ENCODE data around the gene RBM48. TPM values are rescaled to one million over a fixed set of nuclear protein-coding genes. Genes with fewer than 3 reads are reported as not detected.

Gene RBM48
- total RNA-seq, 4 donors from 2014 or later = 9.0 to 21.2 (median 13.6) TPM

DNA sequence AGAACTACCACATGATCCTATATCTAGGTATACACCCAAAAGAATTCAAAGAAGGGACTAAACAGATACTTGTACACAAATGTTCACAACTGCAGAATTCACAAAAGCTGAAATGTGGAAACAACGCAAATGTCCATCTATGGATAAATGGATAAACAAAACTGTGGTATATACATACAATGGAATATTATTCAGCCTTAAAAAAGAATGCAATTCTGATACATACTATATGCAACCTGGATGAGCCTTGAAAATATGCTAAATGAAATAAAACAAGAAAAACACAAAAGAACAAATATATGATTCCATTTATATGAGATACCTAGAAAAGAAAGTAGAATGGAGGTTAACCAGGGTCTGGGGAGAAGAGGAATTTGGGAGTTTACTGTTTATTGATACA lies 54.4 kb downstream of the RBM48 start:
- DNase-seq (ENCODE audit: low spot score in 2 of 2) = no peak
- 94% methylated on average over 1 of the region's 1 CpG for WGBS
- TF ChIP-seq EP300 (IDR thresholded peaks at IDR 0.05) (no peak), POLR2AphosphoS5 (IDR thresholded peaks at IDR 0.05) (no peak), POLR2A (IDR thresholded peaks at IDR 0.05) (no peak)
- TF ChIP-seq, protein P1, sequence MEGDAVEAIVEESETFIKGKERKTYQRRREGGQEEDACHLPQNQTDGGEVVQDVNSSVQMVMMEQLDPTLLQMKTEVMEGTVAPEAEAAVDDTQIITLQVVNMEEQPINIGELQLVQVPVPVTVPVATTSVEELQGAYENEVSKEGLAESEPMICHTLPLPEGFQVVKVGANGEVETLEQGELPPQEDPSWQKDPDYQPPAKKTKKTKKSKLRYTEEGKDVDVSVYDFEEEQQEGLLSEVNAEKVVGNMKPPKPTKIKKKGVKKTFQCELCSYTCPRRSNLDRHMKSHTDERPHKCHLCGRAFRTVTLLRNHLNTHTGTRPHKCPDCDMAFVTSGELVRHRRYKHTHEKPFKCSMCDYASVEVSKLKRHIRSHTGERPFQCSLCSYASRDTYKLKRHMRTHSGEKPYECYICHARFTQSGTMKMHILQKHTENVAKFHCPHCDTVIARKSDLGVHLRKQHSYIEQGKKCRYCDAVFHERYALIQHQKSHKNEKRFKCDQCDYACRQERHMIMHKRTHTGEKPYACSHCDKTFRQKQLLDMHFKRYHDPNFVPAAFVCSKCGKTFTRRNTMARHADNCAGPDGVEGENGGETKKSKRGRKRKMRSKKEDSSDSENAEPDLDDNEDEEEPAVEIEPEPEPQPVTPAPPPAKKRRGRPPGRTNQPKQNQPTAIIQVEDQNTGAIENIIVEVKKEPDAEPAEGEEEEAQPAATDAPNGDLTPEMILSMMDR (IDR thresholded peaks at IDR 0.05) = no peak

DNA sequence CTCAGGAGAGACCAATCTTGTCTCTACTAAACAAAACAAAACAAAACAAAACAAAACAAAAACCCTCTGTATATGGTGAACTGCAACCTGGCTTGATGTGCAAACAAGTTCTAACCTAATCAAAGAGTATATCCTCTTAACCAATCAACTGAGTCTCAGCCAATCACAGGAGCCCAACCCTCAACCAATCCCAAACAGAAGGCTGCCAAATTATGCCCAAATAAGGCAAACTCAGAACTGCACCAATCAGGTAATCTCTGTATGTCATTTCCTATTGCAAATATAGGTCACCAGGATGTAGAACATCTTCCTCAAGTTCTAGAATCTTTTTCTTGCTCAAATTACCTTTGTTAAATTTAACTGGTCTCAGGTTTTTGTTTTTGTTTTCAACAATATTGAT lies 56.4 kb downstream of the RBM48 start:
- H3K27ac ChIP-seq = no peak overlapping the region
- H3K4me3 ChIP-seq = no peak overlapping the region
- no peaks in the 10 kb centered on the region for H3K9me3 ChIP-seq
- H3K4me1 ChIP-seq = peaks cover 48% of the 10 kb centered on the region
- H3K27me3 ChIP-seq = no peaks in the 10 kb centered on the region
- peaks cover 9% of the 10 kb centered on the region for H3K36me3 ChIP-seq
- no peak for DNase-seq (ENCODE audit: low spot score in 2 of 2)
- TF ChIP-seq, protein P1 (IDR thresholded peaks at IDR 0.05) = no peak

More for the DNA sequence above, 54.4 kb downstream of the RBM48 start:
- H3K36me3 ChIP-seq = peaks cover 25% of the 10 kb centered on the region
- H3K27me3 ChIP-seq = no peaks in the 10 kb centered on the region
- no peak overlapping the region for H3K27ac ChIP-seq
- no peaks in the 10 kb centered on the region for H3K9me3 ChIP-seq
- peaks cover 32% of the 10 kb centered on the region for H3K4me1 ChIP-seq
- no peak overlapping the region for H3K4me3 ChIP-seq

DNA sequence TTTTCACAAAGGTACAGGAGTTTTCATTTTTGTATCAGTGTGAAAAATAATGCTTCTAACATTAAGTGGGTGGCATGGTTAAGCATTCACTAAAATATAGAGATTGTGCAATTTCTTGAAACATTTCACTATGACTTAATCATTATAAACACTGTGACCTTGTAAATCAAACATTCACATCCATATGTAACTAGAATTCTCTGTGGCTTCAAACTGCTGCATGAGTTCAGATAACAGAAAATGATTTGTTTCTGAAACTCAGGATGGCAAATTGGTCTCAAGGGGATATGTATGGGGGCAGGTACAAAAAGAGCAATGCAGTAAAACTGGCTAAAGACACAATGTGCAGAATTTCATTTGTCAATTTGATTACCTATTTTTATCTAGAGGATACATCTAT lies 57.8 kb downstream of the RBM48 start:
- H3K36me3 ChIP-seq = no peaks in the 10 kb centered on the region
- H3K27ac ChIP-seq = no peak overlapping the region
- H3K27me3 ChIP-seq = no peaks in the 10 kb centered on the region
- no peak for TF ChIP-seq POLR2A (IDR thresholded peaks at IDR 0.05)
- TF ChIP-seq, protein P1 (IDR thresholded peaks at IDR 0.05) = no peak
- no peak for TF ChIP-seq EP300 (IDR thresholded peaks at IDR 0.05)
- TF ChIP-seq POLR2AphosphoS5 (IDR thresholded peaks at IDR 0.05) = no peak
- no peak overlapping the region for H3K4me3 ChIP-seq
- no peaks in the 10 kb centered on the region for H3K9me3 ChIP-seq
- DNase-seq (ENCODE audit: low spot score in 2 of 2) = no peak
- H3K4me1 ChIP-seq = peaks cover 52% of the 10 kb centered on the region

DNA sequence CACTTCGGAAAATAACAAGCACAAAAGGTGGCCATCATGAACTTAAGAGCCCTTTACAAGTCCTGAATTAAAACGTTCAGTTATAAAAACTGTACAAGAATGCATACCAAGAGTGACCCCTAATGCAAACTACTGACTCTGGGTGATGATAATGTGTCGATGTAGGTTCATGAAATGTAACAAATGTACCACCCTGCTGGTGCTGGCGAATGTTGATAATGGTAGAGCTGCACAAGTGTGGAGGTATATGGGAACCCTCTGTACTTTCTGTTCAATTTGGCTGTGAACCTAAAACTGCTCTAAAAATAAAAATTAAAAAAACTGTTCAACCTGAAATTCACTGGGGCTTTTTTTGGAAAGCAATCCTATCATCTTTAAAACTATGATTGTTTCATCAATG lies 58.2 kb downstream of the RBM48 start:
- TF ChIP-seq POLR2AphosphoS5 (IDR thresholded peaks at IDR 0.05) = no peak
- TF ChIP-seq POLR2A (IDR thresholded peaks at IDR 0.05) = no peak
- TF ChIP-seq EP300 (IDR thresholded peaks at IDR 0.05) = no peak
- TF ChIP-seq, protein P1 (IDR thresholded peaks at IDR 0.05) = no peak
- no peaks in the 10 kb centered on the region for H3K36me3 ChIP-seq
- WGBS = 59% methylated on average over 4 of the region's 4 CpGs
- no peaks in the 10 kb centered on the region for H3K27me3 ChIP-seq
- no peaks in the 10 kb centered on the region for H3K9me3 ChIP-seq
- peaks cover 52% of the 10 kb centered on the region for H3K4me1 ChIP-seq
- no peak for DNase-seq (ENCODE audit: low spot score in 2 of 2)
- H3K27ac ChIP-seq = no peak overlapping the region
- no peak overlapping the region for H3K4me3 ChIP-seq

Other genes with a start within 250 kb of the RBM48 start
- 10 to 100 TPM; 11.6 to 70.6 (median 17.8) TPM for gene GATAD1, start 81.3 kb upstream of the RBM48 start, total RNA-seq
- gene ERVW-1, start 50.8 kb upstream of the RBM48 start, total RNA-seq = under 1 TPM in 1 of 4 donors, not detected in 3; 0.15 TPM
- gene PEX1, start 275 bp upstream of the RBM48 start, total RNA-seq = 10 to 100 TPM; 20.4 to 66.3 (median 21.6) TPM
- gene FAM133B, start 61.6 kb downstream of the RBM48 start, total RNA-seq = 10 to 100 TPM; 13.6 to 34.5 (median 19.5) TPM